ENCODE data around the gene CNOT2.

CNOT2 gene

GRCh38 chr12:70217416-70217815, 25.8 kb upstream of the CNOT2 start:
- H3K27ac ChIP-seq: no peak overlapping the region
- TF ChIP-seq ZFX (IDR thresholded peaks at IDR 0.05; ENCODE audit: borderline replicate concordance): no peak
- no peak for TF ChIP-seq CTCF (IDR thresholded peaks at IDR 0.05)

GRCh38 chr12:70221626-70222025, 21.6 kb upstream of the CNOT2 start:
- no peak overlapping the region for H3K27ac ChIP-seq
- no peak for TF ChIP-seq ZFX (IDR thresholded peaks at IDR 0.05; ENCODE audit: borderline replicate concordance)
- TF ChIP-seq CTCF (IDR thresholded peaks at IDR 0.05): no peak

DNA sequence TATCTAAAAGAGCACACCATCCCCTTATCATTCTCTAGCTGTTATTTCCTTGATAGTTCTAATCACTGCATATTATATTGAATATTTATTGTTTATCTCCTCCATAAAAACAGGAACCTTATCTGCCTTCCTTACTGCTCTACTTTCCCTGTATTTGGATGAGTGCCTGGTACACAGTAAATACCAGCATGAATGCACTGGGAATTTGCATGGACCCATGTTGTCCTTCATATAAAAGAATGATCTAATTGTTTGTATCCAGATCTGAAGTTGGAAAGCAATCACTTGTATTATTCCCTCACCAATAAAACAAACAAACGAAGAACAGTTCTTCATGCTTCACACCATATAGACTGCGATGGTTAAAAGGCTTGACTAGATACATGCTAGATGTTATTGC, 15.3 kb upstream of the CNOT2 start:
- TF ChIP-seq ZFX (IDR thresholded peaks at IDR 0.05; ENCODE audit: borderline replicate concordance): no peak
- no peak for TF ChIP-seq CTCF (IDR thresholded peaks at IDR 0.05)
- no peak overlapping the region for H3K27ac ChIP-seq

GRCh38 chr12:70230934-70231606, 12.2 kb upstream of the CNOT2 start:
- TF ChIP-seq CTCF (IDR thresholded peaks at IDR 0.05) (no peak), ZFX (IDR thresholded peaks at IDR 0.05; ENCODE audit: borderline replicate concordance) (no peak)
- no peak overlapping the region for H3K27ac ChIP-seq

- no peak overlapping the region for H3K27ac ChIP-seq
- TF ChIP-seq CTCF (IDR thresholded peaks at IDR 0.05) (no peak), ZFX (IDR thresholded peaks at IDR 0.05; ENCODE audit: borderline replicate concordance) (no peak)
These were observed 6.2 kb upstream of the CNOT2 start for GRCh38 chr12:70236990-70237389.

DNA sequence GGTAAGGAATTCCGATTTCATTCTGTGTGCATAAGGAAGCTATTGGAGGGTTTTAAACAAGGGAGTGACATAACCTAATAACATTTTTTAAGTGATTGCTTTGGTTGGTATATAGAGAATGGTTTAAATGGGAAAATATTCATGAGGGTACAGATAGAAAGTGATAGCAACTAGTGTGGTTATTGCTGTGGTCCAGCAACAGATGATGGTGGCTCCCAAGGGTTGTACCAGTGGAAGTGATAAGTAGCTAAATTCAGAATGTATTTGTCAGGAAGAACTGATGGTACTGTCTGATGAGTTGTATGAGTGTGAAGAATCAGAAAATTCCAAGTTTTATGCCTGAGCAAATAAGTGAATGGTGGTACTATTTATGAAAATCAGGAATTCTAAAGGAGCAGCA, 2.6 kb upstream of the CNOT2 start:
- H3K27ac ChIP-seq: no peak overlapping the region
- TF ChIP-seq ZFX (IDR thresholded peaks at IDR 0.05; ENCODE audit: borderline replicate concordance) (no peak), CTCF (IDR thresholded peaks at IDR 0.05) (no peak)

- TF ChIP-seq CTCF (IDR thresholded peaks at IDR 0.05) (no peak), ZFX (IDR thresholded peaks at IDR 0.05; ENCODE audit: borderline replicate concordance) (no peak)
- peak overlapping the region; percentile 91 for H3K27ac ChIP-seq
These were observed 1.4 kb upstream of the CNOT2 start for GRCh38 chr12:70241845-70242244.
